HG03135 (cell line): ENCODE results near the gene REG4.

Experiments
- ATAC-seq: cut with Tn5 transposase; IDR thresholded peaks from one replicate; pipeline ENCODE4 v1.9.1; 2021; ENCODE audit warnings: mild to moderate bottlenecking, moderate library complexity; ENCODE audit not compliant: unreplicated experiment

REG4 gene

GRCh38 chr1:119744598-119744942, 66.7 kb downstream of the REG4 start:
- no peak for ATAC-seq
